ENCODE measurements around the gene CTNNBIP1.

- TF ChIP-seq, protein P1, sequence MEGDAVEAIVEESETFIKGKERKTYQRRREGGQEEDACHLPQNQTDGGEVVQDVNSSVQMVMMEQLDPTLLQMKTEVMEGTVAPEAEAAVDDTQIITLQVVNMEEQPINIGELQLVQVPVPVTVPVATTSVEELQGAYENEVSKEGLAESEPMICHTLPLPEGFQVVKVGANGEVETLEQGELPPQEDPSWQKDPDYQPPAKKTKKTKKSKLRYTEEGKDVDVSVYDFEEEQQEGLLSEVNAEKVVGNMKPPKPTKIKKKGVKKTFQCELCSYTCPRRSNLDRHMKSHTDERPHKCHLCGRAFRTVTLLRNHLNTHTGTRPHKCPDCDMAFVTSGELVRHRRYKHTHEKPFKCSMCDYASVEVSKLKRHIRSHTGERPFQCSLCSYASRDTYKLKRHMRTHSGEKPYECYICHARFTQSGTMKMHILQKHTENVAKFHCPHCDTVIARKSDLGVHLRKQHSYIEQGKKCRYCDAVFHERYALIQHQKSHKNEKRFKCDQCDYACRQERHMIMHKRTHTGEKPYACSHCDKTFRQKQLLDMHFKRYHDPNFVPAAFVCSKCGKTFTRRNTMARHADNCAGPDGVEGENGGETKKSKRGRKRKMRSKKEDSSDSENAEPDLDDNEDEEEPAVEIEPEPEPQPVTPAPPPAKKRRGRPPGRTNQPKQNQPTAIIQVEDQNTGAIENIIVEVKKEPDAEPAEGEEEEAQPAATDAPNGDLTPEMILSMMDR (IDR thresholded peaks at IDR 0.05) = no peak
- TF ChIP-seq POLR2AphosphoS5 (IDR thresholded peaks at IDR 0.05) (no peak), POLR2A (IDR thresholded peaks at IDR 0.05) (no peak), EP300 (IDR thresholded peaks at IDR 0.05) (no peak)
These were observed 105.0 kb downstream of the CTNNBIP1 start for GRCh38 chr1:9805006-9805508.

All from sigmoid colon (tissue), 4 donors.